GM21717 (cell line): Measurements from ENCODE around the gene ADRA2A.

ENCODE experiments used
- ATAC-seq: cut with Tn5 transposase; IDR thresholded peaks from one replicate; pipeline ENCODE4 v1.9.1; 2021; ENCODE audit warnings: mild to moderate bottlenecking, moderate library complexity; ENCODE audit not compliant: unreplicated experiment

The ADRA2A gene

DNA sequence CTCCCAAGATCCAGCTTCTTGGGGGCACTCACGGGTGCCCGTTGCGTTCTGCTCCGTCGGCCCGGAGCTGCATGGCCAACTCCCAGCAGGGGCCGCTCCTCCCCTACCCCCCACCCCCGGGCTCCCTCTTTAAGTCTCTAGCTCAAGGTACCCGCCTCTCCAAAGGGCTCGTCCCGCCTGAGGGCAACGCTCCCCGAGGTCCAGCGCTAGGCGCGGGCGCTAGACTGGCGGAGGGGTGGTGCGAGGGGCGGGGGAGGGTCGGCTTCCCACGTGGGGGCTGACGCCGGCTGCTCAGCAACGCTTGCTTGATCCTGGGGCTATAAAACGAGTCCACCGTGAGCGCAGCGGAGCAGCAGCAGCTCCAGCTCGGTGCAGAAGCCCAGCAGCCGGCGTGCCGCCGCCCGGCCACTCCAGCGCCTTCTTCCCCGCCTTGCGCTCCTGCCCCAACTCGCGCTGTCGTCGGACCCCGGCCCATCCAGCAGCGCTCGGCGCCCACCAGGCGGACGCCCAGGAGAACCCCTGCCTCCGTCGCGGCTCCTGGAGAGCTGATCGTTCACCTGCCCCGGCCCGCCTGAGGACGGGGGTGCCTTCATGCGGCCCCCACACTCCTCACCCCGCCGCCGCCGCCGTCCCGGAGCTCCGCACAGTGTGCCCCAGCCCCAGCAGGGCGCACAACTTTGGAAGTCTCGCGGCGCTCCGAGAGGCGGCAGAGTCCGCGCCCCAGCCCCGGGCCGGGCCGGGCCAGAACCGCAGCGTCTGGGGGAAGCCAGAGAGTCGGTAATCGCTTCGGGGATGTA is at the start of gene ADRA2A:
Gene ADRA2A (plus strand): TSS at position 348 of the 797 bp plus-strand sequence. CDS start 968 bp downstream, outside the sequence.
- ATAC-seq, result no peak

- ATAC-seq, result peak; percentile 89
These were observed 46.6 kb upstream of the ADRA2A start for GRCh38 chr10:111030042-111030750.

GRCh38 chr10:111034598-111035310 is 42.1 kb upstream of the ADRA2A start:
- no peak for ATAC-seq

GRCh38 chr10:111035542-111035941 is 41.3 kb upstream of the ADRA2A start:
- ATAC-seq, result no peak

- no peak for ATAC-seq
These were observed 39.0 kb upstream of the ADRA2A start for GRCh38 chr10:111037858-111038257.

GRCh38 chr10:111039522-111039921 is 37.3 kb upstream of the ADRA2A start:
- no peak for ATAC-seq

GRCh38 chr10:111057006-111057405 is 19.8 kb upstream of the ADRA2A start:
- ATAC-seq, result no peak

- ATAC-seq, result no peak
These were observed 13.4 kb upstream of the ADRA2A start for GRCh38 chr10:111063471-111063870.

- no peak for ATAC-seq
These were observed 4.6 kb upstream of the ADRA2A start for GRCh38 chr10:111072232-111072631.

DNA sequence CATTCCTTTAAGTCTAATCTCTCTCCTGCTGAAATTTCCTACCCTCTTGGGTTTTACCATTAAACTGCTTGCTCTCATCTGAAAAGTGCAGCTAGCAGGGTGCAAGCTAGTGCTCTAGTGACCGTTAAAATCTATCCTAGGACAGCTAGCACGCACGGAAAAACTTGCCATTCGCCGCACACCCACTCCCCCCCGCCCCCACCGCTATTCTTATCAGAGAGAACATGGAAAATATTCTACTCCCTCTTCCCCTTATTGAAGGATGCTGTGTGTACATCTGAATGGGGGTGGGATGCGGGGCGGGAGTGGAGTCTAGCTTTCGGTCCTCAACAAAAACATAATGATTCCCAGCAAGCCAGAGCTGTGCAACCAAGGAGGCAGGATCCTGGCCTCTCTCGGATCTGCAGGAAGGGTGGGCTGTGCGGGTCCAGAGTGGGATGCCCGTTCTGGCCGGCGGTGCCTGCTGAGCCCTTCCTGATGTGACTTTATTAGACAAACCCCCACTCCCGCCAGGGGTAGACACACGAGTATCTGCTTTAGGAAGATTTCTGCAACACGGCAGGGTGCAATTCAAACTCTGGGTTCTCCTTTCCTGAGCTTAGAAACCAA is 1.1 kb upstream of the ADRA2A start:
- ATAC-seq, result no peak

DNA sequence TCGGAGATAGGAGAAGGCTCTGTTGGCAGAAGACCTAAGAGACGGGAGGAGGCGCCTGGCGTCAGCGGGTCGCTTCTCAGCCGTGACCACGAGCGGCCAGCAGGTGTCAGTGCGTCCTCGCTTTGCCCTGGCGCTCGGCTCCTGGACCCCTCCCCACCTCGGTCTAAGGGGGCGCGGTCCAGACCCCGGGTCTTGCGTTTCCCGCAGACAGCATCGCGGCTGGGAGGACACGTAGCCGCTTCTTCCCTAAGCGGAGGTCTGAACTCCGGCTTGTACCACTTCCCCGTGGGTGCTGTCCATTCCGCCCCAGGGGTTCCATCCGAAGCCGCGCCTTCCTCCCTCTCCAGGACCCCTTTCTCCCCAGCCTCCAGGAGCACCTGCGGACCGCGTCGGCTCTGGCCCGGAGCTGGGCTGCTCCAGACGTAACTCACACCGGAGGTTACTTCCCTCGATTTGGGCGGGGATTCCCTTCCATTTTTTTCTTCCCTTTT is 593 bp upstream of the ADRA2A start:
- ATAC-seq, result peak; percentile 68

- ATAC-seq, result no peak
These were observed 603 bp downstream of the ADRA2A start for GRCh38 chr10:111077479-111077784.

DNA sequence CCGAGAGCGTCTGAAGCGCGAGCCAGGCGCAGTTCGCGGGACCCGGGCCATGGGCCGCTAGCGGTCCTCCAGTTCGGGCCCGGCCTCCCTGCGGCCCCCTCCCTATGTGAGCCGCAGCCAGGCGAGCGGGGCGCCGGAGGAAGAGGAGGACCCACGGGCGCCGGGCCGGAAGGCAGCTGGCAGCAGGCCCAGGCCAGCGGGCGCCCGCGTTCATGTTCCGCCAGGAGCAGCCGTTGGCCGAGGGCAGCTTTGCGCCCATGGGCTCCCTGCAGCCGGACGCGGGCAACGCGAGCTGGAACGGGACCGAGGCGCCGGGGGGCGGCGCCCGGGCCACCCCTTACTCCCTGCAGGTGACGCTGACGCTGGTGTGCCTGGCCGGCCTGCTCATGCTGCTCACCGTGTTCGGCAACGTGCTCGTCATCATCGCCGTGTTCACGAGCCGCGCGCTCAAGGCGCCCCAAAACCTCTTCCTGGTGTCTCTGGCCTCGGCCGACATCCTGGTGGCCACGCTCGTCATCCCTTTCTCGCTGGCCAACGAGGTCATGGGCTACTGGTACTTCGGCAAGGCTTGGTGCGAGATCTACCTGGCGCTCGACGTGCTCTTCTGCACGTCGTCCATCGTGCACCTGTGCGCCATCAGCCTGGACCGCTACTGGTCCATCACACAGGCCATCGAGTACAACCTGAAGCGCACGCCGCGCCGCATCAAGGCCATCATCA is 1.1 kb downstream of the ADRA2A start:
- no peak for ATAC-seq

GRCh38 chr10:111078505-111079185 is 1.8 kb downstream of the ADRA2A start:
- no peak for ATAC-seq

DNA sequence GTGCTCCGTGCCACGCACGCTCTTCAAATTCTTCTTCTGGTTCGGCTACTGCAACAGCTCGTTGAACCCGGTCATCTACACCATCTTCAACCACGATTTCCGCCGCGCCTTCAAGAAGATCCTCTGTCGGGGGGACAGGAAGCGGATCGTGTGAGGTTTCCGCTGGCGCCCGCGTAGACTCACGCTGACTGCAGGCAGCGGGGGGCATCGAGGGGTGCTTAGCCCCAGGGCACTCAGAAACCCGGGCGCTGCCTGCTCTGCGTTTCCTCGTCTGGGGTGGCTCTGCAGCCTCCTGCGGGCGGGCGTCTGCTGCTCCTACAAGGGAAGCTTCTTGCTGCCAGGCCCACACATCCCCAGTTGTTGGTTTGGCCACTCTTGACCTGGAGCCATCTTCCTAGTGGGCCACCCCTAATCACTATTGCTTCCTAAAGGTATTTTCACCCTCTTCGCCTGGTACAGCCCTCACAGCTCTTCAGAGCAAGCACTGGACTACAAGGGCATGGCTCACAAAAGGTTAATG is 2.5 kb downstream of the ADRA2A start:
- ATAC-seq, result no peak

DNA sequence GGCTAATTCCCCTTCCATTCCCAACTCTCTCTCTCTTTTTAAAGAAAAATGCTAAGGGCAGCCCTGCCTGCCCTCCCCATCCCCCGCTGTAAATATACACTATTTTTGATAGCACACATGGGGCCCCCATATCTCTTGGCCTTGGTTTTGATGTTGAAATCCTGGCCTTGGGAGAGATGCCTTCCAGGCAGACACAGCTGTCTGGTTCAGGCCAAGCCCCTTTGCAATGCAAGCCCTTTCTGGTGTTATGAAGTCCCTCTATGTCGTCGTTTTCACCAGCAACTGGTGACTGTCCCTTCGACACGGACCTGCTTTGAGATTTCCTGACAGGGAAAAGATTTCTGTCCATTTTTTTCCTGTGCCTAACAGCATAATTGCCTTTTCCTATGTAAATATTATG is 3.0 kb downstream of the ADRA2A start:
- no peak for ATAC-seq

DNA sequence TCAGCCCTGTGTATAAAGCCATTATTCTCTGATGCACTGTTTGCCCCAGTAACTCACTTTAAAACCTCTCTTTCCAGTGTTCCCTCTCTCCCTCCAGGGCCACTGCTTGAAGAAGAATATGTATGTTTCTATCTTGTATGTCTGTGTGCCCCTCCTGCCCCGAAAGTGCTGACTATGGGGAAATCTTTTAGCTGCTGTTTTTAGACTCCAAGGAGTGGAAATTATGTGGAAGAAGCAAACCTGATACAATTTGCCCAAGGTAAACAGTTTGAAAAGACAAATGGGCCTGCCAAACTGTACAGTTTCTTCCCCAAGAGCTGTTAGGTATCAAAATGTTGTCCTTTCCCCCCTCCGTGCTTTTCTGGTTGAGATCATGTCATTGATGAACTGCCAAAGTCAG is 3.4 kb downstream of the ADRA2A start:
- no peak for ATAC-seq

- ATAC-seq, result no peak
These were observed 4.8 kb downstream of the ADRA2A start for GRCh38 chr10:111081595-111081994.

DNA sequence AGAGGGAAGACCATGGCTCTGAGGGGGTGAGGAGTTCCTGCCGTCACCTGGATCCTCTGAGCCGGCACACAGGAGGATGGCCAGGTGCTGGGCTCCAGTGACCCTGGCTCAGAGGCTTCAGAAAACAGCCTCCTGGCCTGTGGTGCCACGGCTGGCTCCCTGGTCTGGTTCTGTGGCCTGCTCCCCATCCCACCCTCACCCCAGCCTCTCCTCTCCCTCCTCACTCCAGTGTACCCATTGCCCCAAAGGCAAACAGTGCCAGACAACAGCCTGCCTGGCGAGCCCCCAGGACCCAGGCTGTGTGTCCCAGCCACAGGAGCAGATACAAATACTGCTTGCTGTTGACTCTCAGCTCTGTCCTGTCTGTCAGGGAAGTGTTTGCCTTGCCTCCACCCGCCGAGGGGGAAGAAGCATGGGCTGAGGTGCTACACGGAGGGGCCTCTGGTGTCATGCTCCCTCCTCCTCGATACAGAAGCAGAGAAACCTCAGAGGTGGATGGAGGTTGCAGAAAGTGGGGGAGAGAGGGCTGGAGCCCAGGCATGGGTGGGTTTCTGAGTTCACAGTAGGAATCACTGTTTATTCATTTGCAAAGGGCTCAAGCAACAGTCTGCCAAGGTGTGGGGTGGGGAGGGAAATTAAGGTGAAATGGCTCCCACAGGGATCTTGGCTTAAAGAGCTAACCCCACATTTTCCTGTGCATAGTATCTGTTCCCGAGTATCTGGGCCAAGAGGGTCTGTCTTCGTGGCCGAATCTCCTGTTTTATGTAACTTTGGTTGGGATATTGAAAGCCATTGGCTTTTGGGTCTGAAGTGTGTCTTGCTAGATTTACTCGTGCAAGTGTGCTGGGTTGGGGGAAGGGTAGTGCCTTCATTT is 5.5 kb downstream of the ADRA2A start:
- no peak for ATAC-seq
